ENCODE data around the gene ARL8A. TPM values are rescaled to one million over a fixed set of nuclear protein-coding genes. Genes with fewer than 3 reads are reported as not detected.
"Not testable (repeated sequence)": the region's sequence is repeated elsewhere in the genome, so short reads cannot be mapped to it uniquely, and the experiment has no call there.

ARL8A gene
- polyA plus RNA-seq, 1 experiment = 58.0 TPM

GRCh38 chr1:202171292-202172014, 26.9 kb upstream of the ARL8A start:
- TF ChIP-seq CTCF (IDR thresholded peaks at IDR 0.05; ENCODE audit: low read depth, low read length) = no peak
- H3K27me3 ChIP-seq (ENCODE audit: control insufficient read depth, insufficient read depth, low read length) = peaks cover 16% of the 10 kb centered on the region
- ChIA-PET CTCF (no interaction called here), POLR2A (no interaction called here)
- DNase-seq (ENCODE audit: low read depth, low spot score) = no peak
- H3K4me3 ChIP-seq (ENCODE audit: low read depth, low read length) = no peak overlapping the region
- no peak overlapping the region for H3K27ac ChIP-seq (ENCODE audit: low read depth, low read length)
- no peaks in the 10 kb centered on the region for H3K9me3 ChIP-seq (ENCODE audit: control insufficient read depth, insufficient read depth, low read length)

- H3K27ac ChIP-seq (ENCODE audit: low read depth, low read length) = no peak overlapping the region
- H3K27me3 ChIP-seq (ENCODE audit: control insufficient read depth, insufficient read depth, low read length) = peaks cover 22% of the 10 kb centered on the region
- DNase-seq (ENCODE audit: low read depth, low spot score) = no peak
- ChIA-PET CTCF (no interaction called here), POLR2A (no interaction called here)
- TF ChIP-seq CTCF (IDR thresholded peaks at IDR 0.05; ENCODE audit: low read depth, low read length) = no peak
- H3K4me3 ChIP-seq (ENCODE audit: low read depth, low read length) = no peak overlapping the region
- H3K9me3 ChIP-seq (ENCODE audit: control insufficient read depth, insufficient read depth, low read length) = no peaks in the 10 kb centered on the region; the same call in 1 of the 2 replicates
These were observed 26.2 kb upstream of the ARL8A start for GRCh38 chr1:202170726-202171125.

- CTCF ChIA-PET = no interaction called here
- no peak overlapping the region for H3K27ac ChIP-seq (ENCODE audit: low read depth, low read length)
- H3K4me3 ChIP-seq (ENCODE audit: low read depth, low read length) = no peak overlapping the region
- no peak for TF ChIP-seq CTCF (IDR thresholded peaks at IDR 0.05; ENCODE audit: low read depth, low read length)
- no peak for DNase-seq (ENCODE audit: low read depth, low spot score)
- POLR2A ChIA-PET = no interaction called here
- no peaks in the 10 kb centered on the region; the same call in 1 of the 2 replicates for H3K9me3 ChIP-seq (ENCODE audit: control insufficient read depth, insufficient read depth, low read length)
- peaks cover 21% of the 10 kb centered on the region for H3K27me3 ChIP-seq (ENCODE audit: control insufficient read depth, insufficient read depth, low read length)
These were observed 24.3 kb upstream of the ARL8A start for GRCh38 chr1:202168861-202169260.

GRCh38 chr1:202167708-202168415, 23.3 kb upstream of the ARL8A start:
- Histone ChIP-seq H3K27ac (ENCODE audit: low read depth, low read length) (no peak overlapping the region), H3K9me3 (ENCODE audit: control insufficient read depth, insufficient read depth, low read length) (no peaks in the 10 kb centered on the region; the same call in 1 of the 2 replicates), H3K27me3 (ENCODE audit: control insufficient read depth, insufficient read depth, low read length) (peaks cover 28% of the 10 kb centered on the region), H3K4me3 (ENCODE audit: low read depth, low read length) (no peak overlapping the region)
- ChIA-PET CTCF (no interaction called here), POLR2A (no interaction called here)
- no peak for TF ChIP-seq CTCF (IDR thresholded peaks at IDR 0.05; ENCODE audit: low read depth, low read length)
- DNase-seq (ENCODE audit: low read depth, low spot score) = no peak

- H3K27ac ChIP-seq (ENCODE audit: low read depth, low read length); DNase-seq (ENCODE audit: low read depth, low spot score); POLR2A ChIA-PET; H3K4me3 ChIP-seq (ENCODE audit: low read depth, low read length); H3K9me3 ChIP-seq (ENCODE audit: control insufficient read depth, insufficient read depth, low read length): not testable (repeated sequence)
- CTCF ChIA-PET = interaction anchor here (0.6 kb wide), 1 partner anchor 26 kb away, joined by 3 read pairs; the partner anchor contains the start of gene LGR6
- H3K27me3 ChIP-seq (ENCODE audit: control insufficient read depth, insufficient read depth, low read length) = peaks cover 30% of the 10 kb centered on the region
These were observed 22.5 kb upstream of the ARL8A start for GRCh38 chr1:202167054-202167453.

Data from AG04450 (cell line).